Measurements from ENCODE around the gene PRKAR2B. TPM values are rescaled to one million over a fixed set of nuclear protein-coding genes. Genes with fewer than 3 reads are reported as not detected.

PRKAR2B gene
- 0.07 TPM in 1 of 2 replicates, not detected in the other for total RNA-seq

DNA sequence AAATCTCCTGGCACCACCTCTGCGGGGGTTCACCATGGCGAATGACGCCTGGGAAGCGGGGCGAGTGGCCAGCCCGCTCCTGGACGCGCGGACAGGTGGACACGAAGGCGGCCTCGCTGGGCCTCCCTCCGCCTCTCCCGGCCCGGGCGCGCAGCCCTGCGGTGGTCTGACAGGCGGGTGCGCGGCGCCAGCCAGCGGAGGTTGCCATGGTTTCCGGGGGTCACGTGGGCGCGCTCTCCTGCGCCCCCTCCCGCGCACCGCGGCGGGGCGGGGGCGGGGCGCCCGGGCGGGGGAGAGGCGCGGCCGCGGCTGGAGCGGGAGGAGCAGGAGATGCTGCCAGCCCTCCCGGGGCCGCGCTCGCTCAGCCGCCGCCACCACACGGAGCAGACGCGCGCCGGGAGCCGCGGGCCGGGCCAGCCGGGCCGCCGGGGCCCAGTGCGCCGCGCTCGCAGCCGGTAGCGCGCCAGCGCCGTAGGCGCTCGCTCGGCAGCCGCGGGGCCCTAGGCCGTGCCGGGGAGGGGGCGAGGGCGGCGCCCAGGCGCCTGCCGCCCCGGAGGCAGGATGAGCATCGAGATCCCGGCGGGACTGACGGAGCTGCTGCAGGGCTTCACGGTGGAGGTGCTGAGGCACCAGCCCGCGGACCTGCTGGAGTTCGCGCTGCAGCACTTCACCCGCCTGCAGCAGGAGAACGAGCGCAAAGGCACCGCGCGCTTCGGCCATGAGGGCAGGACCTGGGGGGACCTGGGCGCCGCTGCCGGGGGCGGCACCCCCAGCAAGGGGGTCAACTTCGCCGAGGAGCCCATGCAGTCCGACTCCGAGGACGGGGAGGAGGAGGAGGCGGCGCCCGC is at the start of gene PRKAR2B:
TSS of gene PRKAR2B (plus strand) at position 359 of the 848 bp plus-strand sequence. CDS start at position 562, 203 bp downstream.

DNA sequence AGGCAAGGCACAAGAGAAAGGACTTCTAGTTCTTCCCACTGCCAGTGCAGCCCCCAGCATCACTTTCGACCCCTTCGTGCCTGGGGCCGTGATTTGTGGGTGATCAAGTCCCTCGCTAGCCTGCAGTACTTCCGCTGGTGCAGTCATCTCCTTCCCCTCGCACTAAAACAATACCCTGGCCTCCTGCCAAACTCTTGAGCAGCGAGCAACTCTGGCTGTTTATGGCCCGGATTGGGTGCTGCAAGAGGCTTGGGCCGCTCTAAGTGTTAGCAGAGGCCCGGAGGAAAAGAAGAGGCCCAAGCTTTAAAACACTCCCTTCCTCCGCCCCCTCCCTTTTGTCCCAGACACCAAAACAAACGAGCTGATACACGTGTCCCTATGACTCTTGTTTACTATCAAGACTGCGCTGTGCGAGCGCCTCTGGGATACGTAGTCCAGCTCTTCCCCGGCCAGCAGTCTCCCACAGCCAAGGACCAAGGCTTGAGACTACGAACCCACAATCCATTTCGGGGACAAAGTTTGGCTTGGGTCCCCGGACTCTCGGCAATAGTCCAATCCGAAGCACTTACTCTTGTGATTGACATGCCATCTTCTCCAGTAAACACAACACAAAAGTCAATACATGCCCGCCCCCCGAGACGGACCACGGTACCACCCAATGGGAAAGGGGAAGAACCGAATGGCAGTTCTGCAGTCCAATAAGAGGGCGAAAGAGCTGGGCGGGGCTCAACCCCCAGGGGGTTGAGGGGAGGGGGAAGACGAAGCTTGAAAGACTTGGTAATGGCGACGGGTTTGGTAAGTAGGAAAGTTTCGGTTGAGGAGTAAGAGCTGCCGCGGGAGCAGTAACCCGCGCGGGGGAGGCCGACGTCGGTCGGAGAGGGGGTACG is 124.0 kb downstream of the PRKAR2B start, which contains the start of gene HBP1:
TSS of gene HBP1 (plus strand) at position 771 of the 887 bp plus-strand sequence. CDS start 10,891 bp downstream, outside the sequence.

Other genes starting within 250 kb of the PRKAR2B start
- gene PIK3CG, start 179.4 kb upstream of the PRKAR2B start, total RNA-seq: not detected in 2 replicates
- 27.3 and 36.3 TPM in 2 replicates for gene HBP1, start 124.3 kb downstream of the PRKAR2B start, total RNA-seq